CD4-positive, alpha-beta T cell treated with Interleukin-12 subunit alpha and Interleukin-12 subunit beta, for 1 hour (primary cell): Measurements from ENCODE around the gene EXOC2.
"Not testable (repeated sequence)": the region's sequence is repeated elsewhere in the genome, so short reads cannot be mapped to it uniquely, and the experiment has no call there.

ENCODE experiments used
- DNase-seq: peaks from one replicate; pipeline ENCODE4 v3.0.0-alpha.2; 2020

Gene EXOC2

DNA sequence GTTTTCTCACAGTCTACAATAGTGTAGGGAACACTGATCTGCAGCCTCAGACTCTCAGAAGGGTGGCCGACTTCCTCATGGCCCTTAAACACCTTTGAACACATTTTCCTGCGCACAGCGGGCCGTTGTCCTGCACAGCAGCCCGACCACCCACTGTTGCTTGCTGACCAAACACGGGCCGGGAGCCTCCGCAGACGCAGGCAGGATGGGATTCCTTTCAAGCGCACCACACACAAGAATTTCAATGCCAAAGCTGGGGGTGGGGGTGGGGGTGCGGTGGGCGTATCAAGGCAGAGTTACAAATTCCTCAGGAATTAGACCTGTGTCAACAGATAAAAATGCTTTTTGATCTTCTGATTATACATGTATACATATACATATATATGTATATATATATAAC is 110.6 kb downstream of the EXOC2 start:
- DNase-seq = no peak

DNA sequence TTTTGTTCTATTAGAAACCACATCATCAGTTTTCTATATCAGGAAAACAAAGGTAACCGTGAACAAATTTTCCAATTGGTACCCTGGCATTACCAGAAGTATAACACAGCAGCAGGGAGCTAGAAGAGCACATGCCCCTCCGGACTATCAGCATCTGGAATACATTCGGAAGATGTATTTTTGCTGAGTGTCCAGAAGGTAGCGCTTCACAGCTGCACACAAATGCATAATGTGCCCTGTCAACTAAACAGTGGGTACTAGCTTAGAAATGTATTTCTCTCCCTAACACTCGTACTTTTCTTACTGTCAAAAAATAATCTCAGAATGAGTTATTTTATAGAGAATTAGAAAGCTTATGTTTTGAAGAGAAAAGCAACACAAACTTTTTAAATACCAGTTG is 113.6 kb downstream of the EXOC2 start:
- no peak for DNase-seq

DNA sequence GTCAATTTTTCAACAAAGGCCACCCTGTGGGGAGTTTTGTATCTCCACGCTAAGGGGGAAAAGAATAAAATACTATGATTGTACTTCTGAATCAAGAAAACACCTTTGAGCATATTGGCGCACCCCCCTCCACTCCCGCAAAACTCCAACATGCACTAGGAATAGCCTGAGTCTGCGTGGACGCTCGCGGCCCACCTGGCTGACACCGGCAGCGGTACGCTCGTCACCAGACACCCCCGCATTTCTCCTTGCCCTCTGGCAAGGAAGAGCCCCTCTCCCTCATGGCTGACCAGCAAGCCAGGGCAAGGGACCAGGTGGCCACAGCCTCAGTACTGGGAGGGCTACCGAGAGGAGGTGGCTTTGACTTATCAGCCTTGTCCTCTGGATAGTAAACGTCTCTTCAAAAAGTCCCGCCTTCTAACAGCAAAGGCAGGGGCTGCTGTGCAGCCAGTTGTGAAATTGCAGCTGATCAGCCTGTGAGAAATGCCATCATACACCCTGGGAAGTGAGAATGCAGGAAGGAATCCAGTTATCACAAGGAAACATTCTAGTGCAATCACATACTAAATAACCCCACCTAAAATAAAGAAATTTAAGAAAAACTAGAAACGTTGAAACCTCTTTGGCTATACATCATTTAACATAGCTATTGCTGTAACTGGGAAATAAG is 120.2 kb downstream of the EXOC2 start:
- DNase-seq = no peak

DNA sequence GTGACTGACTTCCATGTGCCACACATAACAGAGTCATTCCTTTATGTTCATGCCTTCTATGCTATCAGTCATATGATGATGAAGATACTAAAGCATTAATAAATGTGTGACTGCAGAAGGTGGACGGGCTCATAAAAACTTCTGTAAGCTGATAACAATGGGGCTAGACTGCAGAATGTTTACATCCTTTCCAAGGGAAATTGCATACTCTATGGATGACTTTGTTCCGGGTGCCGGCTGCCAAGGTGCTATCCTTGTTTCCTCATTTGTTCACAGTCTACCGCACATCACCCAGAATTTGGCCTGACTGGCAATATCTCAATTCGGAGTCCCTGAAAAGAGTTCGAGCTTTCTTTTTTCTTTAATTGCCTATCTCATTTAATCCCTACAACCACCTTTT is 121.0 kb downstream of the EXOC2 start:
- DNase-seq = no peak

DNA sequence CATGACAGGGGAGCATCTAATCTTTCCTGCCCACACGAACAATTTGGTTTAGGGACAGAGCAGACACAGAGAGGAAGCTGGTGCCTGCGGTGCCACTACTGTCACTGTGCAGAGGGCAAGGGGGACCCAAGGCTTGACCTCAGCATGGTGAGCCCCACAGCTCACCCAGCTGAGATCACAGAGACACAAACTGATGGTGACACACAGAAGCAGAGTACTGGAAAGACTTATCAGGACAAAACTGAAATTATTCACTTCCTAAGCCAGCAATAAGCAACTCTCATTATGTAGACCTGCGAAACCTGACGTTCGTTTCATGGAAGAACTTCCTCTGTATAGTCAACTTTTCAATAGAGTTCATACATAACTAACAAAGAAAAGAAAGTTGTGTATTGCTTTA is 122.1 kb downstream of the EXOC2 start:
- no peak for DNase-seq

DNA sequence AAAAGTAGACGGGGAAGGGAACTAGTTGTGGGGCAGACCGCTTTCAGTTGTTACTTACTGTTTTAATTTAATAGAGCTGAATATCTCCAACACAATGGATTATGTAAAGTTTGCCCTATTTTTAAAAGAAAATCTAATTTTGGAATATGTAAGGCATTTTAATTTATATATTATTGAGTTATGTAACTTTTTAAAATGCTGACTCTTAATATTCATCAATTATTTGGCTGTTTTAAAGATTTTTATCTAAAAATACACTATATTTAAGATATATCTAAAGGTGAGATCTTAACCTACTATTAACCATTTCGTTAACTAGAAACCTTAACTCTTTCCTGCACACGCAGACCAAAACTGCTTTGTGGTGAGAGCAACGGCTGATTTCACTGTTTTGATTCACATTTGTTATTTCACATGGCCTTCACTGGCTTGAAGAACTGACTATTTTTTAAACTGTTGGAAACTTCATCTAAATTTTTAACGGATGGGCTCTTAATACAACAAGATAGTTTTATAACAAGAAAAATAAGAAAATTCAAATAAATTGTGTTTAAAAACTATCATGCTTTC is 123.9 kb downstream of the EXOC2 start:
- DNase-seq = no peak

DNA sequence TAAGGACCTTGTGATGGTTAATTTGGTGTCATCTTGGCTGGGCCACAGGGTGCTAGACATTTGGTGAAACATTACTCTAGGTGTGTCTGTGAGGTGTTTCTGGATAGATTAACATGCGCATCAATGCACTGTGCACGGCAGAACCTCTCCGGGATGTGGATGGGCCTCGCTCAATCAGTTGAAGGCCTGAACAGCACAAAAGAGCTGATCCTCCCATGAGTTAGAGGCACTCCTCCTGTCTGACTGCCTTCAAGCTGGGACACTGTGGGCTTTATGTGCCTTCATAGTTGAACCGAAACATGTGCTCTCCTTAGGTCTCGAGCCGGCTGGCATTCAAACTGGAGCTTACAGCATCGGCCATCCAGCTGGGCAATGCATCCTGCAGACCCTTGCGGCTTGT is 124.9 kb downstream of the EXOC2 start:
- no peak for DNase-seq

DNA sequence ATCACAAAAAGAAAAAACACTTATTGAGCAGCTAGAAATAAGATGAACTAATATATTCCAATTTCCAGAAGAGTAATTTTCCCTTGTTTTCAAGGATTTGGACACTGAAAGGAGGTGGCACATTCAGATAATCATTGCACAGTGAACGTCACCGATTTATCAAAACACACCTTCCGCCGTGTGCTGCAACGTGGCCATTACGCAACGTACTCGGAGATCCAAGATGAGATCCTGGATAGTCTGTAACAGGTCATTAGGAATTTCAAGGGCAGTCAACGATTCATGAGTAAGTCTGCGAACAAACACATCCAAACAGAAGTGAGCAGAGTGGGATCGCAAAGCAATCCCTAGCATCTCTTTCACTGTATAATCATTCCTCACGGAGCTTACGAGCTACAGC is 129.1 kb downstream of the EXOC2 start:
- no peak for DNase-seq

DNA sequence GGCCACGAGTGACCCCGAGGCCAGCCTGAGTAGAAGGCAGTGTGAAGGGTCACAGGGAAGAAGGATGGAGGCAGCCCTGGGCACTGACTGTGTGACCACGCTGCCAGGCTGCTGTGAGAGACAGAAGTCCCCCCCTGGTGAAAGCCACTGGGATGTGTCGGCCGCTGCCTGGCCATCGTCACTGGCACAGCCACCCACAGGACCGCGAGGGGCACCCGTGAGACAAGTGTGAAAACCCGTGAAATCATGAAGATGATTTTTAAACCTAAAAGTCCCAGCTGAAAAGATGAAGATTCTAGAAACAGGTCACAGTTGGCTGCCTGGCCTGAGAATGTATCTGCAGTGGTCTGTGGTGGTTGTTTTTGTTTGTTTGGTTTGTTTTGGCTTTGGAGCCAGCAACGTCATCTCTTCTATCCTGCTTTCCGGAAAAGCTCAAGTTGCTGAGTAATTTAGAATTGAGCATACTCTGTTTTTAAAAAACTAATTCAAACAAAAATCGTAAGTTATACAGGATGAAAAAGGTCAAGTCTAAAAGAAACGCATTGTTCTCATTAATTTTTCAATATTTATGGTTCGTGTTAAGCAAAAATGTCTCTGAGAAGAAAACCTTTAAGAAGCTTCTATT is 130.8 kb downstream of the EXOC2 start:
- no peak for DNase-seq

DNA sequence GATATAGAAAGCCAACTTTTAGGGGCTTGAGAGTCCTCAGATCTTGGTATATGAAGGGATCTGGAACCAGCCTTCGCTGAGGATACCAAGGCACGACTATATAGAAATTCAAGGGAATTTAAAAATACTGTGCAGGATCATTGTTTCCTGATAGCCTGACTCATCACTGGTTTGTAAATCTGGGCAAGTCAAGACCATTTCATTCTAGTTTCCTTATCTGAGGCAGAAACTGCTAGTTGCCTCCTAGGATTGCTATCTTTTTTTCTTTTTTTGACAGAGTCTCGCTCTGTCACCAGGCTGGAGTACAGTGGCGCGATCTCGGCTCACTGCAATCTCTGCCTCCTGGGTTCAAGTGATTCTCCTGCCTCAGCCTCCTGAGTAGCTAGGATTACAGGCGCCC is 131.6 kb downstream of the EXOC2 start:
- DNase-seq = not testable (repeated sequence)

DNA sequence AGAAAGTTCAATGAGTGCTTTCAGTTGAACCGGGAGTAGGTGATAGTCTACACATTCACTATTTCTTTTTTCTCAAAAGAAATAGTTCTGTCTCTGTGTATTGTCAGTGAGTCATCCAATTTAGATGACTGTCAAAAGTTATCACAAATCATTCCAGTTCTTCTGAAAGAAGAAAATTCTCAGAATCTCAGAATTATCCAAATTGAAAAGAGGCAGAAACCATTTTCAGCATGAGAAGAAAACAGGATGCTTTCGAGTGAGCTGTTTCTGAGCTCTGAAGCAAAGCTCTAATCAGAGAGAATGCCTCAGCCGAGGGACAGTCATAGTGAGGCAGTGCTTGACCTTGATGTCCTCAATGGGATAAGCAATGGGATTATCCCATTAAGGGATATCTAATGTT is 134.0 kb downstream of the EXOC2 start:
- no peak for DNase-seq

DNA sequence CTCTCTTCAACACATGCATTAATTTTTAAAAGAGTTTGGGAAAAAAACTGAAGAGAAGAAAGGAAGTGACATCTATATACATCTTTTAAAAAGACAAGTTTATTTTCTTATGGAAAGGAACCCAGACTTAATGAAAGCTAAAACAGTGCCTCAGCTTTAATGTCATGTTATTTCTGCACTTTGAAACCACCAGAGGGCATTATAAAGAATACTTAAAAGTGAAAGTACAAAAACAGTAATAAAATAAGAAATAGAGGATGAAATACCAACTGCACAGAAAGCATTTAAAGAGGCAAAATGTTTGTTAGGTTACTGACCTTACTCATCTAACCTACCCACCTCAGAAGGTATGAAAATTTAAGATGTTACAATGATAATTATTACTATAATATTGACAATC is 134.8 kb downstream of the EXOC2 start:
- DNase-seq = peak; percentile 9

DNA sequence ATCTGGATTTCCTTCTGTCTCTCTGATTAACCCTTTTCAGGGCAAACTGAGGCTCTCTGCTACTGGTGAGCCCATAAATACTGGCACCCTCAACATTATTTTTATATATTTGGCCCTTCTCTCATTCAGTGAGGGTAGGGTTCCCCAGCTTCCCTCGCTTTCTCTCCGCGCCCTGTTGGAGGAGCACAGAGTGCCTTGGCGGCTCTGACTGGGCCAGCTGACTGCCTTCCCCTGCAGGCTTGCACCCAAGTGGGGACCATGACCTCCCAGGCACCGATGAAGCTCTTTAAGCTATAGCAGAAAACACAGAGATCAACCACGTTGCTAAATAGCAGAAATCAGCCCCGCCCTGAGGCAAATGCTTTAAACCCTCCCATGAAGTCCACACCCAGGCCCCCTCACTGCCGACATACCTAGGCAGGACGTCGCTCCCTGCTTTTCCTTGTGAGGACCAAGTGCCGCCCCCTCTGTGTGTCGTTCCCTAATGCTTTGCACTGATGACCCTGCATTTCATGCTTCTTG is 141.0 kb downstream of the EXOC2 start:
- no peak for DNase-seq

DNA sequence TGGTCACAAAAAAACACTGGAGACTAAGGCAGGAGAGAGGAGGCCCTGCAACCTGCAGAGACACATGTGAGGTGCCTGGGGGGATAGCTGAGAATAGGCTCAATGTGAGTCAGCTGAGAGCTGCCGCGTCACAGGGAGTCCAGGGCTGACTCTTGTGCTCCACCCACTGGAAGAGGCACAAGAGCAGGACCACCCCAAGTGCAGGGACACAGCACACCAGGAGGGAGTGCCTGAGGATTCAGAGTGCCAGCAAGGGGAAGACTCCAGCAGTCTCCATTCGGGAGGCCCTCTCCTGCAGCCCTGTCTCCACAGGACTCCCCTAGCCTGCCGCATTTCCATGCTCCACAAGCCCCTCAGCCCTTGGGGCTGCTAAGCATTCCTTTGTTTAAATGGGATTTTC is 141.5 kb downstream of the EXOC2 start:
- DNase-seq = no peak

DNA sequence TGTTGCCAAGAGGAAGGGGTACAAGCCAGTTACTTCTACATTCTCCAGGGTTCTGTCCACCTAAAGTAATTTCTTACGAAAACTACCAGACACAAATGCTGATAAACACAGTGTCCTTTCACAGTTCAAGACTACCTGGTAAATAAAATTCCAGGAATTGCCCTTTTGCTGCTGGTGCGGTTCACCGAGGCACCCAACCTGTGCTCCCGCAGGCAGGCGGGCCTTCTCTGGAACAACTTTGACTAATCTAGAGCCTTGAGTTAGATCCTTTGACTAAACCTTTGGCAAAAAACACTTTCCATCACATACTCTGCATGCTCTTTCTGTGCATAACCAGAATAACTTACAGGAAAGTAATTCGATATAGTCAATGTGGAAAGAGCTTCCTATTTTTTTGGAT is 143.0 kb downstream of the EXOC2 start:
- no peak for DNase-seq

DNA sequence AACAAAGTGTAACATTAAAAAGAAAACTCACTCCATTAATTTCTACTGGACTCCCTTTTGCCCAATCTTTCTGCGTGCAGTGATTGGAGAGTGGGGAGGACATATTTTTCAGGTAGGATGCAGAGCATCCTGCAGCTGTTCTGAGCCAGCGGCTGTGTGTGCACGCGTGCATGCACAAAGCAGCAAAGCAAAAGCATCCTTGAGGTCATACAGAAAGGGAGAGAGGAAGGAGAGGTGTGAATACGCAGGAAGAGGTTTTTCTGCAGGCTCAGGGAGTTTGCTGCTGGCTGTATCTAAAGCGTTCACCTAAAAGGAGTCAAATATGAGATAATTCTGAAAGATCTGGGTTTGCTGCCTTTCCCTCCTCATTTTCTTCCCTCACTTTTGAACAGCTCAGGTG is 144.4 kb downstream of the EXOC2 start:
- peak; percentile 10 for DNase-seq

DNA sequence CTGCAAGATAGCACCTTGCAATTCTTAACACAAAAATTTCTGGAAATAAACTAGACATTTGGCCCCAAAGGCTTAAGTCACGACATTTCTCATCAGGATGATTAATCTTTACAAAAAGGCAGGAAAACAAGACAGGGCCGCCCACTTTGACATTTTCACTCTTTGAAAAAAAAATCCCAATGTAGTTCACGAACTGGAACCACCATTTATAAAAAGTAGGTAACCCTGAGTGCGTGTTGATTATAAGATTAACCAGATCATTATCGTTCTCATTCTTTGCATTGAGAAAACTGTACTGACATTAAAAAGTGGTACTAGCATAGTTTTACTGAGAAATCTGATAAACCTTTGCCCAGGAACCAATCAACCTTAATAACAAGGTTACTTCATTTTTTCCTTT is 144.8 kb downstream of the EXOC2 start:
- DNase-seq = no peak

DNA sequence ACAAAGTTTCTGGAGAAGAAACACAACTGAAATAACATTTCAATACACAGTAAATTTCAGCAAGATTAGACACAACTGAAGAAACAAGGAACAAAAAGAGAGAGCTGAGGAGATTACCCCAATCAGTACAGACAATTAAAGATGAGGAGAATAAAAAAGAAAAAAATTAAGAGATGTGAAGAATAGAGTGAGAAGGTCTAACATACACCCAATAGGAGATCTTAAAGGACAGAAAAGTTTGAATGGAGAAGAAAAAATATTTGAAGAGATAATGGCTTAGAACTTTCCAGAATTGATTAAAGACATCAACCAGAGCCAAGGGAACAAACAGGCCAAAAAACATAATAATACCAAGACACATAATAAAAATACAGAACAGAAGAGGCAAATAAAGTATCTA is 152.4 kb downstream of the EXOC2 start:
- no peak for DNase-seq

DNA sequence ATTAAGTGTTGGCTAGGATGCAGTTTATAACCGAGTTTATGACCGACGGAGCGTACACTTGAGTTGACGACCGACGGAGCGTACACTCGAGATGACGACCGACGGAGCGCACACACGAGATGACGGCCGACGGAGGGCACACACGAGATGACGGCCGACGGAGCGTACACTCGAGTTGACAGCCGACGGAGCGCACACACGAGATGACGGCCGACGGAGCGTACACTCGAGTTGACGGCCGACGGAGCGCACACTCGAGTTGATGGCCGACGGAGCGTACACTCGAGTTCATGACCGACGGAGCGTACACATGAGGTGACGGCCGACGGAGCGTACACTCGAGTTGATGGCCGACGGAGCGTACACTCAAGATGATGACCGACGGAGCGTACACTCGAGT is 155.8 kb downstream of the EXOC2 start:
- DNase-seq = no peak

DNA sequence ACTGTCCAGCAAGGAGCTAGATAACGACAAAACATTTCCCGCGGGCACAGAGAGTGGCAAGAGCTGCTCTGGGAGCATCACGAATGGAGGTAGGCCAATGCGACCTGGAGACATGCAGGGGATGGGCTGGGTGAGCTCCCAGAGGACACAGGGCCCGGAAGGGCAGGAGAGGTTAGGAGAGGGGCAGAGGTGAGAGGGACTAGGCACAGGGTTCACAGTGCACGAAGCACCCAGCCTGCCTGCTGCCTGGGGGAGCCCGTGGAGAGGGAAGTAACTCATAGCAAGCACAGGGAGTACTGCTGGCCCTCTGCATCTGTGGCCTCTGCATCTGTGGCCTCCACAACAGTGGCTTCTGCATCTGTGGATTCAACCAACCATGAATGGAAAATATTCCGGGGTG is 162.5 kb downstream of the EXOC2 start:
- no peak for DNase-seq

DNA sequence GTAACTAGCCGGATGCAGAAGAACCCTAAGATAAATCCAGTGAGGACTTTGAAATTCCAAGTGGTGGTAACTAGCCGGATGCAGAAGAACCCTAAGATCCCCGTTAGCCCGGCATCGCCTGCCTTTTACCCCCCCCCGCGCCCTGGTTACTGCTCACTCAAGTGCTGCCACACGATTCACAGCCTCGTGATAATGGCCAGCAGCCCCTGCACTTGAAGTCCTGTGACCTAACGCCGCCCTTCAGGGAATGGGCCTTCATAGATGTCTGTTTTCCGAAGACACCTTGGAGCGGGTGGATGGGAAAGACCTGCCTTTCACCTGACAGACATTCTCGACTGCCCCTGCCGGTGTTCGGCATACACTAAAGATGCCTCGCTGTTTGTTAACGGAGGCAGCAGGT is 163.9 kb downstream of the EXOC2 start:
- no peak for DNase-seq

DNA sequence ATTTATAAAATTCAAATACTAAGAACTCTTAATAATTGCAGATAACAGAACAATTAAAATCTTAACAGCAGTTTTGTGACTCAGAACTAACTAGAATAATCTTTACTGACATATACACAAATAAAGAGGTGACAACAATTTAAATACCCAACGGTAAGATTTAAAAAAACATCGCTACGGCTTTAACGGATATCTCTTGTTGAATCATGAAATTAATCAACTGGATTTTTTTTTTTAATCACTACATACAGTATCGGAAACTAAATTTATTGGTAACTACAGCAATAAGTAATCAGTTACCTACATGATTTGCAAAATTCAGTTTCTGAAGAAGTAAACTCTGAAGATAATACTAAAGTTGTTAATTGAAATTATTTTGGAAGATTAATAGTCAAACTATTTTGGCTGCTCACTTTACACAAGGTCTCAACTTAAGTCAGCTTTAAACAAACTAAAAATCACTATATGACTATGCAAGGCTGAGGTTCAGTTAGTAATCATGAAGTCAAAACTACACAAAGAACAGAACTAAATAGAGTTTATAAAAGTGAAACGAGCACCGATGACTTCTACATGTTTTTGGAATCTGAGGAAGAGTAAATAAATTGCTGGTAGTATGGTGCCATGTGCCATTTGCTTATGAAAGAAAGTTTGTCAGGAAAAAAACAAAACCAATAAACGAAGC is 164.8 kb downstream of the EXOC2 start:
- DNase-seq = no peak

DNA sequence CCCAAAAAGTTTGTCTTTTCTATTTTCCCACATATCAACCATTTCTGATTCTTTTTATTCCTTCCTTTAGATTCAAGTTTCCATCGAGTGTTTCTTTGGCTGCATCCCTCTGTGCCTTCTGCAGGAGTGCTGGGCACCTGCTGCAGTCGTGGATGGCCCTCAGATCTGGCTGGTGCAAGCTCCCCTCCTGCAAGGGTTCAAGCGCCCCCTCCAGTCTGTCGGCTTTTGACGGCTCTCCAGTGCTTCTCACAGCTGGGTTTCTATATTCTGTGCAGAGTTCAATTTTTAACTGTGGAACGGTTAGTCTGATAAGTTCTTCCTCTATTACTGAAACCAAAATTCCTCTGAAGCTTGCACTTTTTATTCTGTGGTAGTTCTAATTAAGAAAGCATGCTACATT is 168.1 kb downstream of the EXOC2 start:
- DNase-seq = peak; percentile 41

DNA sequence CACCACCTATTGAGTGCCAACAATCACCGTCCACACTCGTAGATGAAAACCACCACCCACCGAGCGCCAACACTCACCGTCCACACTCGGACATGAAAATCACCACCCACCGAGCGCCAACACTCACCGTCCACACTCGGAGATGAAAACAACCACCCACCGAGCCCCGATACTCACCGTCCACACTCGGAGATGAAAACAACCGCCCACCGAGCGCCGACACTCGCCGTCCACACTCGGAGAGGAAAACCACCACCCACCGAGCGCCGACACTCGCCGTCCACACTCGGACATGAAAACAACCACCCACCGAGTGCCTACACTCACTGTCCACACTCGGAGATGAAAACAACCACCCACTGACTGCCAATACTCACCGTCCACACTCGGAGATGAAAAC is 172.1 kb downstream of the EXOC2 start:
- no peak for DNase-seq
